Fibroblast of peridontal ligament (primary cell): ENCODE results near the gene MVD.

Experiments
- DNase-seq: peaks from one replicate; pipeline ENCODE4 v3.0.0-alpha.2; 2010; ENCODE audit errors: extremely low read depth

Gene MVD

GRCh38 chr16:88655733-88656281 is 7.1 kb downstream of the MVD start:
- DNase-seq = no peak

GRCh38 chr16:88655053-88655732 is 7.7 kb downstream of the MVD start:
- no peak for DNase-seq

GRCh38 chr16:88654363-88655052 is 8.4 kb downstream of the MVD start:
- DNase-seq = no peak

DNA sequence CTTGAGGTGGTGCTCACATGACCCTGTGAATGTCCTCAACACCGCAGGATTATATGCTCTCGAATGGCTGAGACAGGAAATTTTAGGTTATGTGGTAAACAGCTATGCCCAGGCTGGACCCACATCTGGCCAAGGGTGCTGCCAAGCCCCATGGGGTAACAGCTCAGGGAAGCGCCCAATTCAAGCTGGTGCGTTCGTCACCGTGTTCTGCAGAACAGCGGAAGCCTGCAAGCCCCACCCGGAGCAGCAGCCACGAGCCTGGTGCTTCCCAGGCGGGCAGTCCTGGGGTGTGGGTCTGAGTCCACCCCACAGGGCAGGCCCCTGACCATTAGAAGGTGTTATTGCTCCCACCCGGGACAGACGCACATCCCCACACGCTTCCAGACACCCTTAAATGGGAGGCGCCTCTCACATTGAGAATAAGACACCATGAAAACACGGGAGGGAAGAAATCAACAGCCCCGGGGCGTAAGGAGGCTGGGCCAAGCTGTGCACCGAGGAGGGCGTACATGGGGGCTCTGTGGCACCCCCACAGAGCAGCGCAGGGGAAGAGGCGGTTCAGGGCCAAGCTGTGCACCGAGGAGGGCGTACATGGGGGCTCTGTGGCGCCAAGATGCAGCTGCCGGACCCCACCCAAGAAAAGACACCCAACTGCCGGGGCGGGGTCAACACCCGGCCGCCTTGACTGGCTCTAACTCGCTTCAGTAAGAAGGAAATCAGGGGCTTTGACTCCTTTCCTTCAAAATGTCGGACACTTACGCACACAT is 9.1 kb downstream of the MVD start:
- no peak for DNase-seq

GRCh38 chr16:88653101-88653500 is 9.8 kb downstream of the MVD start:
- DNase-seq = no peak

GRCh38 chr16:88652762-88653063 is 10.2 kb downstream of the MVD start:
- DNase-seq = no peak

- DNase-seq = no peak
Measured at GRCh38 chr16:88651989-88652761, 10.7 kb downstream of the MVD start.

DNA sequence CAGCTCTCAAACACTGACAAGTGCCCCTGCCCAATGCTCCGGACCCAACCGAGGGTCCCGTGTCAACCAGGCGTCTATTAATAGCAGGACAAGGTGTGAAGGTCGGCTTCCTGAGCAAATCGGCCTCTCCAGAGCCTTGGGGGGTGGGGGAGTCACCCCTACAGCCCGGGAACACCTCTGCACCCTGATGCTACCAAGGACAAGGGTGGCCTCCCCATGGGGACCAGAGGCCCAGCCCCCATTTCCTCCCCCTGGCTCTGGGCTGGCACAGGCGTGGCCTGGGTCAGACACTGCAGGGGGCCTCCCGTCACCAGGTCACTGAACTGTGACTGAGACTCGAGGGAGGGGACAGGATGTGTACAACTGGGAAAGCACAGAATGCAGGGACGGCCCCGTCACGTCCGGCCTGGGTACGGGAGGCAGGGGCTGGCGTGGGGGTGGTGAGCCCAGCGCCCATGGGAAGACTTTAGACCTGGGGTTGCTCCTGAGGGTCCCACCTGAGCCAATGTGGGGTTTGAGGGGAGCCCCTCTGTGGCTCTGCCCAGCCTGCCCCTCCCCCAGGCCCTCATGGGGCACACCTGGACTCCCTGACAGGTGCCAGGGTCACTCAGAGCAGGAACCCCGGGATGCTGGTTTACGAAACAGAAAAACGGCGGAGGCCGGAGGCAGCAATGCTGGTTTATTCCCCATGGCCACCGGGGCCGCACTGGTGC is 11.5 kb downstream of the MVD start:
- no peak for DNase-seq

GRCh38 chr16:88650749-88651275 is 12.1 kb downstream of the MVD start, which contains the start of gene CYBA:
Gene CYBA (minus strand): TSS chr16:88651053. CDS start chr16:88651013, 40 bp downstream.
- DNase-seq = peak; percentile 40

DNA sequence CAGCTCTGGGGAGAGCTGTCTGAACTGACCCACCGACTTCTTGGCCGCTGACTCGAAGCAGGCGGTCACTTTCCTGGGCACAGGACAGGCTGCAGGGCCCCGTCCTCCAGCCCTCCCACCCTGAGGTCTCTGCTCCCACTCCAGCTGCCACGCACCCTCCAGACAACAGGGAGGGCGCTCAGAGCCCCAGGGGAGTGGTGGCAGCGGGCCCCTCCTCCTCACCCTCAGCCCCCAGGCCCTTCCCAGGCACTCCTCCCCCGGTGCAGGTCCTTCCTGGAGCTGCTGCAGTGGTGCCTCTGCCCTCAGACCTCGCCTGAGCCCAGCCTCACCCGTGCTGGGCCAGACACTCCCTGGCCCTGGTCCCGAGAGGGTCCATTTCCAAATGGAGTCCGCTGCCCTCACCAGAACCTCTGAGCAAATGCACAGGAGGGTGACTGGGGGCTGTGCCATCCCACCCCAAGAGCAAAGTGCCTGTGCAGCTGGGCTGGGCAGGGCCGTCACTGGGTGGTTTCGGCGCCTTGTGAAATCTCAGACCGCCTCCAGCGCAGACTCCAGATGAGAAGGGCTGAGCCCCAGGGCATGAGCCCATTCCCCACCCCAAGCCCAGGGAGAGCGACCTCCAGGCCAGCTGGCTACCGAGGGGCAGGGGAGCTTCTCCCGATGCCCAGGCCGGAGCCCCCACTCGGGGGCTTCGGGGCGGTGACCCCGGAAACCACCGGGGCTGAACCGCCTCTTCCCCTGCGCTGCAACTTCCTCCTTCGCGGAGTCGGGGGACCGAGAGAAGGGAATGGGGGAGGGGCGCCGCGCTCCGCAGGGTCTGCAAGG is 12.8 kb downstream of the MVD start:
- DNase-seq = no peak

DNA sequence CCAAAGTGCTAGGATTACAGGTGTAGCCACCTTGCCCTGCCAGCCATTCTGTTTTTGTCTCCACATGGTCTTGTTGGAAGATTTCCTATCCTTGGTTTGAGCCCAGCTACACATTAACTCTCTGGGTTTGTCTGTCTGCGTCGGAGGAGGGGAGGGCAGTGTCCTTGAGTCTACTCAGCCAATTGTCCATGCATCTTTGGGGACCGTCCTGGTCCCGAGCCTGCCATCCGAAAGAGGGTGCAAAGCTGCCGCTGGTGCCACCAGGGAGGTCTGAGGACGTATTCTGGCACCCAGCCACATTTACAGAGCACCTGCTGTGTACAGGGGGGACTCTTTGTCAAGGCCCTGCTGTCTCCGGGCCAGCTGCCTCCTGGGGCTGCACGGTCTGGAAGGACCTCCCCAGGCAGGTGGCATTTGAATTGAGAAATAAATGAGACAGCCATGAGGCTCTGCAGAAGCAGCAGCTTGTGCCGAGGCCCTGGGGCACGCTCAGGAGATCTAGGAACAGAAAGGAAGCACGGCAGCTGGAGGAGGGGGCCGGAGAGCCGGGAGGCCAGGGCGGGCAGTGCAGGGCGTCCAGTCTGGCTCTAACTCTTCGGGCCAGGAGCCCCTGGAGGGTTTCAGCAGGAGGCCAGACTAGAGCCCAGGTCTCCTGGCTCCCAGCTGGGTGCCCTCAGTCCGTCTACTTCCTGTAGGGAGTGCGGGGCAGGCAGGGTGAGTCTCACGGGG is 13.5 kb downstream of the MVD start:
- no peak for DNase-seq

- no peak for DNase-seq
Measured at GRCh38 chr16:88647178-88648070, 15.5 kb downstream of the MVD start.

GRCh38 chr16:88646345-88647034 is 16.4 kb downstream of the MVD start:
- DNase-seq = no peak

DNA sequence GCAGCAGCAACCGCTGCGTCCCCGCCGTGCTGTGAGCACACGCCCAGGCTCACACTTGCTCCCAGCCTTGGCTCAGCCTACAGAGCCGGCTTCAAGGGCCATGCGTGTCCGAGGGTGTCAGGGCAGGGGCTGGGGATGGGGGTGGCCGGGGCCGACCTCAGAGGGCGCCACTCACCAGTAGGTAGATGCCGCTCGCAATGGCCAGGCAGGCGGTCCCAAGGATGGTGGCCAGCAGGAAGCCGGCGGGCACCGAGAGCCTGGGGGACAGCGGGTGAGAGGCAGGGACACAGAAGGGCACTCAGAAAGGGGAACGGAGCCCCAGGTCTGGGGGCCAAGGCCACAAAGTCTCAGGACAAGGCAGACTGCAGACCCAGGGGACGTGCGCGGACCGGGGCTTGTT is 16.9 kb downstream of the MVD start:
- no peak for DNase-seq

DNA sequence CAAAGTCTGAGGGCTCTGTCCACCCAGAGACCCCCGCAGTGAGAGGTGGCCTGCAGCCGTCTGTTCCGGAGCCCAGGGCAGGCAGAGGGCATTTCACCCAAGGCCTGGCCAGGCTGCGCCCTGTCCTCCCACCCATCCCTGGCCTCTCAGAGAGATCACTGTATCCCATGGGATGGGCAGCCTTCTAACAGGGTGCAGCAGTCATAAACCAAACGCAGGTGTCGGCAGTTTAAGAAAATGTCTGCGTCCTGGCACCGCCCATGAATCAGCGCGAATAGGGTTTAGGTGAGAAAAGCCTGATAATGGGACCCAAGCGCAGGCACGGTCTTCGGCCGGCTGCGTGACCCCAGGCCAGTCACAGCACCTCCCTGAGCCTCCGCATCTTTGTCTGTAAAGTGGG is 17.4 kb downstream of the MVD start:
- no peak for DNase-seq

- DNase-seq = no peak
Measured at GRCh38 chr16:88643644-88643932, 19.3 kb downstream of the MVD start.

DNA sequence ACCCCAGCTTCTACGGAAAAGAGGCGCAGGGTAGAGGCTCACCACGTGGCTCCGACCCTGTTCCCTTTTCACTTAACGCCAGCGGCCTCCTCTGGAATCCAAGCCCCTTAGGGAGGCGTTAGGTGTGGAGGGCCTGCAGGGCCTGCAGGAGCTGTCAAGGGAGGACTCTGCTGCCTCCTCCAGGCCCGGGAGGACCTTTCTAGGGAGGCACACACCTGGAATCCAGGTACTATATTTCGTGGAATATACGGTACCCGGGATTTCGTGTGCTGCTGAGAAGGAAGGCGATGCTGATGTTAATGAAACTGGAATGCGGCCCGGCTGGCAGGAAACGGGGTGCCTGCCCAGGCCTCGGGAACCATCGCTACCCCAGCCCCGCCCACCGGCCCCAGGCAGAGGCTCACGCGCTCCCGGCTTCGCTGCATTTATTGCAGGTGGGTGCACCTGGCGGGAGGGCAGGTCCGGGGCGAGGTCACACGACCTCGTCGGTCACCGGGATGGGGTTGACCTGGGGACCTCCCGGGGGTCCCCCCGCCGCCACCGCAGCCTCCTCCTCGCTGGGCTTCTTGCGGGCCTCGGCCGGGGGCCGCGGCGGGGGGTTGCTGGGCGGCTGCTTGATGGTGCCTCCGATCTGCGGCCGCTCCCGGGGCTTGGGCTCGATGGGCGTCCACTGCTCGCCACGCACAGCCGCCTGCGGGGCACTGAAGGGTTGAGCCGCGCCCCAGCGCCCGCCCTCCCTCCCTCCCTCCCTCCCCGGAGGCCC is 19.8 kb downstream of the MVD start:
- no peak for DNase-seq
